HEK293 (cell line): ENCODE data around the gene SPPL2C.

Experiments
- CTCF ChIP-seq: fragments of 450-650 bp; formaldehyde crosslinking; IDR thresholded peaks from 2 replicates; pipeline ENCODE4 v1.5.1; 2016; ENCODE audit warnings: missing biosample characterization, missing genetic modification characterization
- ZFP41 ChIP-seq: fragments of 450-650 bp; formaldehyde crosslinking; IDR thresholded peaks from 2 replicates; pipeline ENCODE4 v1.5.1; 2016; ENCODE audit warnings: missing biosample characterization, missing genetic modification characterization, borderline replicate concordance
- ZNF138 ChIP-seq: fragments of 450-650 bp; formaldehyde crosslinking; IDR thresholded peaks from 2 replicates; pipeline ENCODE4 v1.5.1; 2016; ENCODE audit warnings: missing biosample characterization, missing genetic modification characterization, borderline replicate concordance
- ZNF274 ChIP-seq, 2 experiments: fragments of 200-500 bp in 1 of 2; fragments of 450-650 bp in 1 of 2; sonication (Bioruptor generic) in 1 of 2; formaldehyde crosslinking in 1 of 2; IDR thresholded peaks; 2 replicates each; pipeline versions ENCODE4 v1.5.1 to v1.6.1; 2014 to 2016; ENCODE audit warnings: borderline replicate concordance in 1 of 2, inconsistent platforms in 1 of 2, low read length in 1 of 2, missing biosample characterization in 1 of 2, missing genetic modification characterization in 1 of 2
- ZNF362 ChIP-seq: fragments of 450-650 bp; formaldehyde crosslinking; IDR thresholded peaks from 2 replicates; pipeline ENCODE4 v1.5.1; 2016; ENCODE audit warnings: missing biosample characterization, missing genetic modification characterization
- ZNF529 ChIP-seq: fragments of 450-650 bp; formaldehyde crosslinking; IDR thresholded peaks from 2 replicates; pipeline ENCODE4 v1.5.1; 2017; ENCODE audit warnings: missing genetic modification characterization, missing biosample characterization; ENCODE audit not compliant: insufficient replicate concordance
- ZNF571 ChIP-seq: fragments of 450-650 bp; formaldehyde crosslinking; IDR thresholded peaks from 2 replicates; pipeline ENCODE4 v1.5.0; 2017; ENCODE audit warnings: missing biosample characterization, missing genetic modification characterization
- ZNF639 ChIP-seq: fragments of 450-650 bp; formaldehyde crosslinking; IDR thresholded peaks from 2 replicates; pipeline ENCODE4 v1.5.1; 2016; ENCODE audit warnings: missing biosample characterization, missing genetic modification characterization
- TF ChIP-seq, protein P1 (sequence below): fragments of 450-650 bp; formaldehyde crosslinking; IDR thresholded peaks from 2 replicates; pipeline ENCODE4 v1.5.1; 2016; ENCODE audit warnings: missing biosample characterization, missing genetic modification characterization
- TF ChIP-seq, protein P2 (sequence below): fragments of 450-650 bp; formaldehyde crosslinking; conservative IDR thresholded peaks from 2 replicates; pipeline ENCODE4 v1.5.1; 2016; ENCODE audit warnings: low read depth, missing biosample characterization, missing genetic modification characterization
- TF ChIP-seq, protein P3 (sequence below): IDR thresholded peaks from 2 replicates; pipeline ENCODE4 v1.6.1; 2011; ENCODE audit warnings: mild to moderate bottlenecking, low read depth, low read length, borderline replicate concordance

DNA sequence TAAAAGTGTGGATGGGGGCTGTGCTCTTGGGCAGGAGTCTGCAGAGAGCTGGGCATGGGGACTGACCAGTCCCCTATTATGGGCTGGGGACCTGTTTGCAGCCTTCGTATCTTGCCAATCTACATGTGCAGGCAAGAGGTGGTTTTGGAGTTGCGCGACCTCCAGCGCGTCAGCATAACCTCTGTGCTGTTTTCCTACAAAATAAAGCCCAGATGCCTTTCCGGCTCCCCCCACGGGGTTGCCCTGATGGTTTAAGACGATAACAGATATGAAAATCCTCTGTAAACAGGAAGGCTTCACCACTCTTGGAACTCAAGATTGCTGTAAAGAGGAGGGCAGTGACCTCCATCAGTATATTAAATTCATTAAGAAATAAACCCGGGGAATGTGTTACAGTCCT is 16.5 kb upstream of the SPPL2C start:
- TF ChIP-seq ZNF274 (IDR thresholded peaks at IDR 0.05; ENCODE audit: low read length) (no peak), ZNF274 (tag by site-specific recombination; IDR thresholded peaks at IDR 0.05; ENCODE audit: borderline replicate concordance) (no peak), CTCF (tag by site-specific recombination) (no peak), ZFP41 (tag by site-specific recombination) (no peak), ZNF138 (tag by site-specific recombination) (no peak), ZNF639 (no peak), ZNF571 (no peak), ZNF362 (no peak), ZNF529 (tag by site-specific recombination) (no peak)
- TF ChIP-seq, protein P1, sequence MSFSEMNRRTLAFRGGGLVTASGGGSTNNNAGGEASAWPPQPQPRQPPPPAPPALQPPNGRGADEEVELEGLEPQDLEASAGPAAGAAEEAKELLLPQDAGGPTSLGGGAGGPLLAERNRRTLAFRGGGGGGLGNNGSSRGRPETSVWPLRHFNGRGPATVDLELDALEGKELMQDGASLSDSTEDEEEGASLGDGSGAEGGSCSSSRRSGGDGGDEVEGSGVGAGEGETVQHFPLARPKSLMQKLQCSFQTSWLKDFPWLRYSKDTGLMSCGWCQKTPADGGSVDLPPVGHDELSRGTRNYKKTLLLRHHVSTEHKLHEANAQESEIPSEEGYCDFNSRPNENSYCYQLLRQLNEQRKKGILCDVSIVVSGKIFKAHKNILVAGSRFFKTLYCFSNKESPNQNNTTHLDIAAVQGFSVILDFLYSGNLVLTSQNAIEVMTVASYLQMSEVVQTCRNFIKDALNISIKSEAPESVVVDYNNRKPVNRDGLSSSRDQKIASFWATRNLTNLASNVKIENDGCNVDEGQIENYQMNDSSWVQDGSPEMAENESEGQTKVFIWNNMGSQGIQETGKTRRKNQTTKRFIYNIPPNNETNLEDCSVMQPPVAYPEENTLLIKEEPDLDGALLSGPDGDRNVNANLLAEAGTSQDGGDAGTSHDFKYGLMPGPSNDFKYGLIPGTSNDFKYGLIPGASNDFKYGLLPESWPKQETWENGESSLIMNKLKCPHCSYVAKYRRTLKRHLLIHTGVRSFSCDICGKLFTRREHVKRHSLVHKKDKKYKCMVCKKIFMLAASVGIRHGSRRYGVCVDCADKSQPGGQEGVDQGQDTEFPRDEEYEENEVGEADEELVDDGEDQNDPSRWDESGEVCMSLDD (tag by site-specific recombination): no peak
- TF ChIP-seq, protein P2, sequence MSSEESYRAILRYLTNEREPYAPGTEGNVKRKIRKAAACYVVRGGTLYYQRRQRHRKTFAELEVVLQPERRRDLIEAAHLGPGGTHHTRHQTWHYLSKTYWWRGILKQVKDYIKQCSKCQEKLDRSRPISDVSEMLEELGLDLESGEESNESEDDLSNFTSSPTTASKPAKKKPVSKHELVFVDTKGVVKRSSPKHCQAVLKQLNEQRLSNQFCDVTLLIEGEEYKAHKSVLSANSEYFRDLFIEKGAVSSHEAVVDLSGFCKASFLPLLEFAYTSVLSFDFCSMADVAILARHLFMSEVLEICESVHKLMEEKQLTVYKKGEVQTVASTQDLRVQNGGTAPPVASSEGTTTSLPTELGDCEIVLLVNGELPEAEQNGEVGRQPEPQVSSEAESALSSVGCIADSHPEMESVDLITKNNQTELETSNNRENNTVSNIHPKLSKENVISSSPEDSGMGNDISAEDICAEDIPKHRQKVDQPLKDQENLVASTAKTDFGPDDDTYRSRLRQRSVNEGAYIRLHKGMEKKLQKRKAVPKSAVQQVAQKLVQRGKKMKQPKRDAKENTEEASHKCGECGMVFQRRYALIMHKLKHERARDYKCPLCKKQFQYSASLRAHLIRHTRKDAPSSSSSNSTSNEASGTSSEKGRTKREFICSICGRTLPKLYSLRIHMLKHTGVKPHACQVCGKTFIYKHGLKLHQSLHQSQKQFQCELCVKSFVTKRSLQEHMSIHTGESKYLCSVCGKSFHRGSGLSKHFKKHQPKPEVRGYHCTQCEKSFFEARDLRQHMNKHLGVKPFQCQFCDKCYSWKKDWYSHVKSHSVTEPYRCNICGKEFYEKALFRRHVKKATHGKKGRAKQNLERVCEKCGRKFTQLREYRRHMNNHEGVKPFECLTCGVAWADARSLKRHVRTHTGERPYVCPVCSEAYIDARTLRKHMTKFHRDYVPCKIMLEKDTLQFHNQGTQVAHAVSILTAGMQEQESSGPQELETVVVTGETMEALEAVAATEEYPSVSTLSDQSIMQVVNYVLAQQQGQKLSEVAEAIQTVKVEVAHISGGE (tag by site-specific recombination): no peak
- TF ChIP-seq, protein P3, sequence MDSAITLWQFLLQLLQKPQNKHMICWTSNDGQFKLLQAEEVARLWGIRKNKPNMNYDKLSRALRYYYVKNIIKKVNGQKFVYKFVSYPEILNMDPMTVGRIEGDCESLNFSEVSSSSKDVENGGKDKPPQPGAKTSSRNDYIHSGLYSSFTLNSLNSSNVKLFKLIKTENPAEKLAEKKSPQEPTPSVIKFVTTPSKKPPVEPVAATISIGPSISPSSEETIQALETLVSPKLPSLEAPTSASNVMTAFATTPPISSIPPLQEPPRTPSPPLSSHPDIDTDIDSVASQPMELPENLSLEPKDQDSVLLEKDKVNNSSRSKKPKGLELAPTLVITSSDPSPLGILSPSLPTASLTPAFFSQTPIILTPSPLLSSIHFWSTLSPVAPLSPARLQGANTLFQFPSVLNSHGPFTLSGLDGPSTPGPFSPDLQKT: no peak
